ENCODE results near the gene OTOL1.
A peak's percentile ranks its signal among the peaks of the same experiment; 100 is the strongest.

DNA sequence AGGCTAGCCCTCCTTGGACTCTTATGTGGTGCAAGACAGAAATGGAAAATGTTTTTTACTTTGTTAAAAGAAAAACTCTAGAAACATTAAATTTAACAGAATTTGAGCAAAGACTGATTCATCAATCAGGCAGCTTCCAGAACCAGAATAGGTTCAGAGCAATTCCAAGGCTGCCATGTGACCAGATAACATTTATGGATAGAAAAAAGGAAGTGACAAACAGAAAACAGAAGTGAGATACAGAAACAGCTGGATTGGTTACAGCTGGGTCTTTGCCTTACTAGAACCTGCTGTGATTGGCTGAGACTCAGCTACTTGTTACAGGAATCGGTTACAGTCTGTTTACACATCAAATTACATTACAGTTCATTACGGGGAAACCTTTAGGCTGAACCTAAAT, 22.5 kb upstream of the OTOL1 start:
- no peak for TF ChIP-seq POLR2A (IDR thresholded peaks at IDR 0.05; ENCODE audit: low read depth, low read length)
- no peak for TF ChIP-seq TAF1 (IDR thresholded peaks at IDR 0.05; ENCODE audit: low read depth, low read length)
- TF ChIP-seq SPI1 (IDR thresholded peaks at IDR 0.05; ENCODE audit: low read depth, low read length) = peak; percentile 38
